Skeletal muscle tissue (tissue), 2 donors: ENCODE measurements around the gene RITA1. TPM values are rescaled to one million over a fixed set of nuclear protein-coding genes. Genes with fewer than 3 reads are reported as not detected.

Experiments
- small RNA-seq: library from RNA; depleted of rRNA; stranded (forward); fragments of <200 nt; gene quantifications from one replicate; pipeline ENCODE3, GENCODE V24; 2014
- total RNA-seq: library from RNA; depleted of rRNA; stranded (reverse); fragments of >200 nt; gene quantifications from one replicate; pipeline ENCODE4 v1.2.3, GENCODE V29; 2014

RITA1 gene
- total RNA-seq, 1 donor from 2014 or later, result 10.4 TPM

Small RNA genes lying within 50 kb of the gene (small RNA-seq; reads per million reads assigned to genes)
- not detected for gene MIR7106
- not detected for gene RF00019

Other genes starting within 250 kb of the RITA1 start
- 6.3 TPM for gene OAS3, start 247.2 kb upstream of the RITA1 start, total RNA-seq
- 6.8 TPM for gene OAS2, start 207.2 kb upstream of the RITA1 start, total RNA-seq
- 3.1 TPM for gene DTX1, start 129.0 kb upstream of the RITA1 start, total RNA-seq
- not detected for gene RASAL1, start 50.0 kb upstream of the RITA1 start, total RNA-seq
- gene CFAP73, start 36.0 kb upstream of the RITA1 start, total RNA-seq, result not detected
- gene DDX54, start 243 bp upstream of the RITA1 start, total RNA-seq, result 29.7 TPM
- gene TPCN1, start 35.7 kb downstream of the RITA1 start, total RNA-seq, result 11.0 TPM
- gene SLC8B1, start 149.4 kb downstream of the RITA1 start, total RNA-seq, result 8.4 TPM
- gene PLBD2, start 172.9 kb downstream of the RITA1 start, total RNA-seq, result 4.2 TPM
- not detected for gene SDS, start 218.2 kb downstream of the RITA1 start, total RNA-seq
- 0.52 TPM for gene SDSL, start 236.7 kb downstream of the RITA1 start, total RNA-seq